IMR-90 (cell line): ENCODE results near the gene LTBP4. TPM values are rescaled to one million over a fixed set of nuclear protein-coding genes. Genes with fewer than 3 reads are reported as not detected.

Experiments used
- ATAC-seq: fragments of 200-7000 bp; cut with Tn5 transposase; 2 replicates; pipeline ENCODE4 v1.9.1; 2020; ENCODE audit warnings: low read depth, mild to moderate bottlenecking, moderate library complexity
- BruUV-seq: library from RNA; stranded (reverse); fragments of 400-500 nt; replicated peaks from 2 replicates; lab custom pipeline; 2021; lab: Mats Ljungman, UMichigan
- CTCF ChIA-PET: fragments of 300-600 bp; formaldehyde crosslinking; extraction: SDS; loops from one replicate; lab custom pipeline; 2021; ENCODE audit warnings: antibody characterized with exemption; lab: Yijun Ruan, JAX
- POLR2A ChIA-PET: fragments of 300-600 bp; sonication (Branson Sonifier 250); formaldehyde crosslinking; loops from one replicate; lab custom pipeline; 2022; ENCODE audit warnings: antibody characterized with exemption; ENCODE audit not compliant: unreplicated experiment; lab: Charles Lee
- DNase-seq: peaks from one replicate; pipeline ENCODE4 v3.0.0; 2013
- H2AFZ ChIP-seq: replicated peaks from 2 replicates; pipeline ENCODE3; 2013; ENCODE audit warnings: low read length, mild to moderate bottlenecking; ENCODE audit not compliant: poor library complexity
- H2AK5ac ChIP-seq: 2 replicates; pipeline ENCODE4 v1.6.1; 2013; ENCODE audit warnings: low read depth, low read length, inconsistent platforms
- H2AK9ac ChIP-seq: replicated peaks from 2 replicates; pipeline ENCODE3; 2013; ENCODE audit warnings: mild to moderate bottlenecking, low read depth, low read length, moderate library complexity; ENCODE audit not compliant: poor library complexity
- H2BK120ac ChIP-seq: 2 replicates; pipeline ENCODE4 v1.6.1; 2013; ENCODE audit warnings: low read depth, low read length, inconsistent platforms
- H2BK15ac ChIP-seq: 3 replicates; pipeline ENCODE4 v1.6.1; 2013; ENCODE audit warnings: low read depth, low read length, inconsistent platforms
- H2BK20ac ChIP-seq: 2 replicates; pipeline ENCODE4 v1.6.1; 2013; ENCODE audit warnings: low read depth, mild to moderate bottlenecking, inconsistent platforms, low read length, moderate library complexity
- H2BK5ac ChIP-seq: 2 replicates; pipeline ENCODE4 v1.6.1; 2013; ENCODE audit warnings: mild to moderate bottlenecking, low read depth, low read length, inconsistent platforms; ENCODE audit not compliant: poor library complexity, severe bottlenecking
- H3K14ac ChIP-seq: replicated peaks from 2 replicates; pipeline ENCODE4 v1.6.1; 2013; ENCODE audit warnings: low read depth, low read length, inconsistent platforms
- H3K18ac ChIP-seq: 2 replicates; pipeline ENCODE4 v1.6.1; 2013; ENCODE audit warnings: low read depth, low read length, control low read depth
- H3K23ac ChIP-seq: 2 replicates; pipeline ENCODE4 v1.6.1; 2013; ENCODE audit warnings: low read depth, low read length, inconsistent platforms
- H3K27ac ChIP-seq: 2 replicates; pipeline ENCODE4 v1.5.1; 2013; ENCODE audit warnings: mild to moderate bottlenecking, control low read depth, low read length; ENCODE audit not compliant: insufficient read depth
- H3K27me3 ChIP-seq: 2 replicates; pipeline ENCODE4 v1.6.1; 2013; ENCODE audit warnings: low read length; ENCODE audit not compliant: control insufficient read depth, insufficient read depth
- H3K36me3 ChIP-seq: 2 replicates; pipeline ENCODE4 v1.6.1; 2013; ENCODE audit warnings: low read length, mixed read lengths; ENCODE audit not compliant: control insufficient read depth, insufficient read depth
- H3K4ac ChIP-seq: 2 replicates; pipeline ENCODE4 v1.6.1; 2013; ENCODE audit warnings: low read depth, low read length, inconsistent platforms
- H3K4me1 ChIP-seq: 2 replicates; pipeline ENCODE4 v1.6.1; 2013; ENCODE audit warnings: low read length, mixed read lengths; ENCODE audit not compliant: control insufficient read depth, insufficient read depth
- H3K4me2 ChIP-seq: 2 replicates; pipeline ENCODE4 v1.6.1; 2013; ENCODE audit warnings: low read depth, mild to moderate bottlenecking, control low read depth, low read length, moderate library complexity
- H3K4me3 ChIP-seq: 2 replicates; pipeline ENCODE4 v1.5.1; 2013; ENCODE audit warnings: low read depth, mild to moderate bottlenecking, control low read depth, low read length, moderate library complexity; ENCODE audit not compliant: insufficient read depth
- H3K56ac ChIP-seq: 2 replicates; pipeline ENCODE4 v1.6.1; 2013; ENCODE audit warnings: low read length, inconsistent platforms; ENCODE audit not compliant: insufficient read depth; ENCODE audit errors: extremely low read depth
- H3K79me1 ChIP-seq, 2 experiments: 2 replicates each; pipeline ENCODE4 v1.6.1; 2013; ENCODE audit warnings: low read length in 2 of 2, inconsistent platforms in 1 of 2, low read depth in 1 of 2
- H3K9ac ChIP-seq: 2 replicates; pipeline ENCODE4 v1.6.1; 2013; ENCODE audit warnings: low read depth, low read length, control low read depth
- H3K9me1 ChIP-seq: 2 replicates; pipeline ENCODE4 v1.6.1; 2013; ENCODE audit warnings: low read length, inconsistent platforms; ENCODE audit not compliant: insufficient read depth
- H3K9me3 ChIP-seq: 2 replicates; pipeline ENCODE4 v1.6.1; 2013; ENCODE audit warnings: low read length; ENCODE audit not compliant: control insufficient read depth, insufficient read depth
- H4K20me1 ChIP-seq: 2 replicates; pipeline ENCODE4 v1.6.1; 2013; ENCODE audit warnings: low read length, inconsistent platforms; ENCODE audit not compliant: insufficient read depth
- H4K5ac ChIP-seq: 2 replicates; pipeline ENCODE4 v1.6.1; 2013; ENCODE audit warnings: mild to moderate bottlenecking, low read depth, low read length, control low read depth
- H4K8ac ChIP-seq, 2 experiments: 2 replicates each; pipeline ENCODE4 v1.6.1; 2013; ENCODE audit warnings: low read depth in 2 of 2, low read length in 2 of 2, control low read depth in 1 of 2, inconsistent platforms in 1 of 2
- H4K91ac ChIP-seq: 2 replicates; pipeline ENCODE4 v1.6.1; 2013; ENCODE audit warnings: low read depth, low read length, inconsistent platforms; ENCODE audit not compliant: insufficient read depth
- CEBPB ChIP-seq: IDR thresholded peaks from 2 replicates; pipeline ENCODE4 v1.6.1; 2012; ENCODE audit warnings: low read depth, low read length, improper control_type of control experiment
- CTCF ChIP-seq: conservative IDR thresholded peaks from 2 replicates; pipeline ENCODE4 v1.5.1; 2012; ENCODE audit warnings: mild to moderate bottlenecking, low read depth, low read length, improper control_type of control experiment
- FOS ChIP-seq: fragments of 150-350 bp; IDR thresholded peaks from 2 replicates; pipeline ENCODE4 v1.6.1; 2016; ENCODE audit warnings: low read depth, low read length
- MAFK ChIP-seq: IDR thresholded peaks from 2 replicates; pipeline ENCODE4 v1.6.1; 2012; ENCODE audit warnings: low read depth, low read length, improper control_type of control experiment
- RAD21 ChIP-seq: IDR thresholded peaks from 2 replicates; pipeline ENCODE4 v1.6.1; 2012; ENCODE audit warnings: low read length, improper control_type of control experiment
- RFX5 ChIP-seq: IDR thresholded peaks from 2 replicates; pipeline ENCODE4 v1.8.0; 2012; ENCODE audit warnings: low read depth, mild to moderate bottlenecking, low read length, moderate library complexity
- WGBS, 2 experiments: methylation state at CpG; one replicate each; pipeline versions ENCODE4 v1.1.5 to v1.1.7; 2013; ENCODE audit warnings: missing lambda C conversion rate in 2 of 2; ENCODE audit not compliant: insufficient read length in 1 of 2; ENCODE audit errors: extremely low coverage in 2 of 2; 5-methylcytosine and 5-hydroxymethylcytosine counted together
- dilution Hi-C: fragments of 300-500 bp; cut with HindIII; formaldehyde crosslinking; loops from one replicate; pipeline ENCODE4 v1.14.3; 2018; ENCODE audit warnings: low sequenced_read_pairs; ENCODE audit not compliant: unreplicated experiment
- in situ Hi-C: fragments of 300-500 bp; cut with MboI; formaldehyde crosslinking; loops from 3 replicates; pipeline ENCODE4 v1.14.3; 2019; ENCODE audit warnings: low sequenced_read_pairs, inconsistent platforms, mixed read lengths
- intact Hi-C: fragments of 100-400 bp; cut with micrococcal nuclease; formaldehyde crosslinking; loops from 2 replicates; pipeline ENCODE4 v1.10.0; 2022
- polyA plus RNA-seq, 3 experiments: library from polyadenylated mRNA; depleted of rRNA; stranded (reverse); fragments of >200 nt; gene quantifications; 2 replicates each; pipeline ENCODE4 v1.2.3, GENCODE V29; 2012; ENCODE audit warnings: low replicate concordance in 1 of 3
- total RNA-seq: library from RNA; depleted of rRNA; stranded (reverse); fragments of >200 nt; gene quantifications from 2 replicates; pipeline ENCODE4 v1.2.3, GENCODE V29; 2012

Gene LTBP4
- total and polyA plus RNA-seq, 2 of the 4 experiments (the other 2 are of a cell fraction): 14.7 to 70.3 TPM

- TF ChIP-seq MAFK: no peak
These were observed 71.6 kb downstream of the LTBP4 start (continued) for GRCh38 chr19:40672573-40673299.

- Histone ChIP-seq H3K36me3 (peaks cover 87% of the 10 kb centered on the region), H3K27ac (no peak overlapping the region), H3K18ac (no peak overlapping the region), H3K9me3 (peaks cover 2% of the 10 kb centered on the region; the same call in 1 of the 2 replicates), H2BK120ac (no peak overlapping the region), H3K23ac (no peak overlapping the region), H3K27me3 (no peaks in the 10 kb centered on the region), H2AK5ac (no peak overlapping the region), H3K4me2 (no peak overlapping the region), H3K9me1 (peaks cover 8% of the 10 kb centered on the region), H2BK20ac (no peak overlapping the region), H2BK15ac (no peak overlapping the region), H3K4me3 (no peak overlapping the region), H3K56ac (no peak overlapping the region), H2BK5ac (no peak overlapping the region), H2AFZ (no peak overlapping the region), H3K4ac (no peak overlapping the region), H4K5ac (no peak overlapping the region), H4K20me1 (0 out of 2 replicates have a peak, but pooled peaks cover 6% of the 10 kb centered on the region), H2AK9ac (no peak overlapping the region), H4K91ac (no peak overlapping the region), H3K9ac (no peak overlapping the region), H3K4me1 (no peaks in the 10 kb centered on the region), H3K14ac (no peak overlapping the region), H4K8ac (no peak overlapping the region), H3K79me1 (peaks cover 7 to 22% of the 10 kb centered on the region in 2 experiments; a peak in 3 of 4 replicates)
- ChIA-PET CTCF (no interaction called here), POLR2A (no interaction called here)
- WGBS, 2 experiments: 89% methylated on average over 3 of the region's 11 CpGs; no CpG with 5 or more reads in 1 of the 2 experiments
- dilution Hi-C loops (no loop called here), intact Hi-C loops (no loop called here), in situ Hi-C loops (loop anchor here (25.0 kb wide), 1 partner anchor 589 kb away; the partner anchor contains the start of gene HNRNPUL1)
- DNase-seq (no peak), ATAC-seq (no peak)
- no peak for TF ChIP-seq FOS
- TF ChIP-seq CTCF: no peak
- TF ChIP-seq RFX5: no peak
- no peak for TF ChIP-seq CEBPB
- TF ChIP-seq RAD21: no peak
- BruUV-seq: no TSS peak
These were observed 72.2 kb downstream of the LTBP4 start for GRCh38 chr19:40673397-40673796.
